ENCODE measurements around the gene RGS10.

The RGS10 gene

GRCh38 chr10:119524720-119525070 lies 17.8 kb downstream of the RGS10 start:
- DNase-seq, result no peak
- no peaks in the 10 kb centered on the region for H3K27me3 ChIP-seq
- no peaks in the 10 kb centered on the region for H3K36me3 ChIP-seq
- intact Hi-C loops (cut with DNase I; ENCODE audit: low total_unique reads), result no loop called here
- no peak for TF ChIP-seq CTCF (IDR thresholded peaks at IDR 0.05)
- H3K9me3 ChIP-seq, result no peaks in the 10 kb centered on the region
- H3K4me3 ChIP-seq, result no peak overlapping the region
- H3K4me1 ChIP-seq, result no peaks in the 10 kb centered on the region
- no peak overlapping the region for H3K27ac ChIP-seq

GRCh38 chr10:119523895-119524719 lies 18.4 kb downstream of the RGS10 start:
- no peak for TF ChIP-seq CTCF (IDR thresholded peaks at IDR 0.05)
- no peak overlapping the region for H3K4me3 ChIP-seq
- no peak for DNase-seq
- no peaks in the 10 kb centered on the region for H3K9me3 ChIP-seq
- H3K27me3 ChIP-seq, result no peaks in the 10 kb centered on the region
- no peaks in the 10 kb centered on the region for H3K36me3 ChIP-seq
- intact Hi-C loops (cut with DNase I; ENCODE audit: low total_unique reads), result no loop called here
- no peak overlapping the region for H3K27ac ChIP-seq
- no peaks in the 10 kb centered on the region for H3K4me1 ChIP-seq

- no peak for TF ChIP-seq CTCF (IDR thresholded peaks at IDR 0.05)
- H3K27me3 ChIP-seq, result no peaks in the 10 kb centered on the region
- no peak for DNase-seq
Observed at GRCh38 chr10:119522747-119523426, 19.6 kb downstream of the RGS10 start.

DNA sequence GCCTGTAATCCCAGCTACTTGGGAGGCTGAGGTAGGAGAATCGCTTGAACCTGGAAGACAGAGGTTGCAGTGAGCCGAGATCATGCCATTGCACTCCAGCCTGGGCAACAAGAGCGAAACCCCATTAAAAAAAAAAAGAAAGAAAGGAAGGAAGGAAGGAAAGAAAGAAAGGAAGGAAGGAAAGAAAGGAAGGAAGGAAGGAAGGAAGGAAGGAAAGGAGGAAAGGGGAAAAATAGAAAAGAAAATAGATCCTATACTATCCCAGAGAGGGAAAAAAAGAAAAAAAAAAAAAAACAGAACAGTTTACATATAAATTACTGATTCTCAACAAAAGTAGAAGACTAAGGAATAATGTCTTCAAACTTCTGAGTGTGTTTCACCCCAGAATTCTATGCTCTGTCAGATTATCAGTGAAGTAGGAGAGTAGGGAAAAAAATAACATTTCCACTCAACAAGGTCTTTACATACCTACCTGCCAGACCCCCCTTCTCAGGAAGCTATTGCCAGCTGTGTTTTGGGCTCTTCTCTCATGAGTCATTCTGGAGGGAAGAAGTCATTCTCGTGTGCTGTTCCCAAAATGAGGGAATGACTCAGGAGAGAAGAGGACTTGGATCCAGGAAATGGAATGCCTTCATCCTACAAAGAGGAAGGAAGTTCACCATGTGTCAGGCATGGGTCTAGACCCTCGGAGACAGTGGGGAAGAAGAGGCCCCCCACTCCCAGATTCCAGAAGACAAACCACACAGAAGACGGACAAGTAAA lies 20.9 kb downstream of the RGS10 start:
- no peak for TF ChIP-seq CTCF (IDR thresholded peaks at IDR 0.05)
- intact Hi-C loops (cut with DNase I; ENCODE audit: low total_unique reads), result no loop called here

More at GRCh38 chr10:119522747-119523426, 19.6 kb downstream of the RGS10 start:
- Histone ChIP-seq H3K9me3 (no peaks in the 10 kb centered on the region), H3K27ac (no peak overlapping the region), H3K36me3 (no peaks in the 10 kb centered on the region), H3K4me1 (no peaks in the 10 kb centered on the region), H3K4me3 (no peak overlapping the region)
- intact Hi-C loops (cut with DNase I; ENCODE audit: low total_unique reads), result no loop called here

DNA sequence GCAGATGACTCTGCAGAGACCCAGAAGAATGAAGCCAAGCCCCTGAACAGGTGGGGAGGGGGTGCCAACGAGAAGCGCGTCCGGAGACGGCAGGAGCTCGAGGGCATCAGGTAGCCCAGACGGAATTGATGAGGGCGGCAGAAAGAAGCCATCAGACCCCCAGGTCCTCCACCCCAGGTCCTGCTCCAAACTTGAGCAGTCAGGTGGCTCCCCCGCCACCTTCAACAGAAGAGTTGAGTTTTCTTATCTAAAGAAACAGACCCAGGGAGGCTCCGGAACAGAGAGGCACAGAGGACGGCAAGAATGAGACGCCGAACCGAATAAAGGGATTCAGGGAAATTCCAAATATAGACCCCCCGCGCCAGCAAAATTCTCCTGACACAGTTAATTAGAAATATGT lies 22.2 kb downstream of the RGS10 start:
- H3K36me3 ChIP-seq, result no peaks in the 10 kb centered on the region
- no peaks in the 10 kb centered on the region for H3K4me1 ChIP-seq
- H3K27ac ChIP-seq, result no peak overlapping the region
- intact Hi-C loops (cut with DNase I; ENCODE audit: low total_unique reads), result no loop called here
- no peak for TF ChIP-seq CTCF (IDR thresholded peaks at IDR 0.05)
- H3K9me3 ChIP-seq, result no peaks in the 10 kb centered on the region
- H3K4me3 ChIP-seq, result no peak overlapping the region
- DNase-seq, result no peak
- H3K27me3 ChIP-seq, result no peaks in the 10 kb centered on the region

More for the DNA sequence above, 20.9 kb downstream of the RGS10 start:
- Histone ChIP-seq H3K36me3 (no peaks in the 10 kb centered on the region), H3K27me3 (no peaks in the 10 kb centered on the region), H3K4me1 (no peaks in the 10 kb centered on the region), H3K4me3 (no peak overlapping the region), H3K27ac (no peak overlapping the region), H3K9me3 (no peaks in the 10 kb centered on the region)
- no peak for DNase-seq

All from tibial artery (tissue), 4 donors.